ENCODE results near the gene HOOK1. TPM values are rescaled to one million over a fixed set of nuclear protein-coding genes. Genes with fewer than 3 reads are reported as not detected.

HOOK1 gene
- total and polyA plus RNA-seq, 2 of the 13 experiments (the other 11 are each of a cell fraction or from before 2014, with no cell fraction given), result 11.3 to 24.2 TPM

DNA sequence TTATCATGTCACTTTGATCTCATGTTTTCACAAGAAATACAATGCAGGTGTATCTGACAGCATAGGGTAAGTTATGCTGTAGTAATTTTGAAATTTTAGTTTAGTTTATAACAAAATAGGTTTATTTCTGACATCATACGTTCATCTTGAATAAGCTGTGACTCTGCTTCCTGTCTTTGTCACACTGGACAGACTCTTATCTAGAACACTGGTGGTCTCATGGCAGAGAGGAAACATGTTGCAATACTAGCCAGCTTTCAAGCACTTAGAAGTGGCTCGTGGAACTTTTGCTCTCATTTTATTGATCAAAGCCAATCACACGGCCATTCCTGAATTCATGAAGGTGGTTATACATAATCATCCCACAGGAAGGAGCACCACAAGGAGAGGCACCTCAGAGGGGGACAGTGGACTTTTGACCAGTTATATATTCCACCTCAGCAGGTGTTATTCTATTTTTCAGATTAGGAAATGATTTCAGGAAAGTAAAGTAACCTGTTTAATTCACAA, 65.3 kb downstream of the HOOK1 start:
- H3K27me3 ChIP-seq (ENCODE audit: control insufficient read depth in 1 of 2, insufficient read depth in 2 of 2, low read length in 2 of 2), result no peaks in the 10 kb centered on the region
- peak; percentile 47 for ATAC-seq
- H4K20me1 ChIP-seq (ENCODE audit: insufficient read depth, low read length), result no peaks in the 10 kb centered on the region
- no peaks in the 10 kb centered on the region for H3K79me2 ChIP-seq (ENCODE audit: insufficient read depth, low read length)
- CTCF ChIA-PET (ENCODE audit: low intra/inter-chr PET ratio, low total read pairs), result interaction anchor here (2.6 kb wide), 1 partner anchor 67 kb away, joined by 27 read pairs; no protein-coding TSS in a partner anchor
- no peak for FAIRE-seq
- no peak overlapping the region for H3K4me3 ChIP-seq (replicated peaks in 1 of 3; ENCODE audit: insufficient read depth in 1 of 3, low read depth in 2 of 3, low read length in 3 of 3)
- in situ Hi-C loops (cut with HindIII; ENCODE audit: extremely low pct_ligation_motif_present, low pct_unique_long_range_greater_than_20kb), result loop anchor here (5.0 kb wide), 1 partner anchor 67 kb away; no protein-coding TSS in a partner anchor
- no peak overlapping the region for H3K9ac ChIP-seq (ENCODE audit: insufficient read depth, low read depth, low read length)
- POLR2A ChIA-PET, result no interaction called here
- no peak overlapping the region for H3K4me2 ChIP-seq (ENCODE audit: low read depth, low read length)
- H3K4me1 ChIP-seq (ENCODE audit: insufficient read depth, low read length), result peaks cover 9% of the 10 kb centered on the region
- intact Hi-C loops (cut with micrococcal nuclease; ENCODE audit: unreplicated experiment), result loop anchor here (1.0 kb wide), 1 partner anchor 67 kb away; no protein-coding TSS in a partner anchor
- H3K36me3 ChIP-seq (replicated peaks in 1 of 2; ENCODE audit: control insufficient read depth in 1 of 2, insufficient read depth in 2 of 2, low read length in 2 of 2), result no peaks in the 10 kb centered on the region
- 0 out of 2 replicates have a peak, but pooled peaks have one; percentile 4 for TF ChIP-seq CEBPB (IDR thresholded peaks at IDR 0.05; ENCODE audit: borderline replicate concordance, low read depth, low read length)
- no peak for TF ChIP-seq POLR2AphosphoS2 (IDR thresholded peaks at IDR 0.05; ENCODE audit: low read depth, low read length)
- TF ChIP-seq, protein P1, sequence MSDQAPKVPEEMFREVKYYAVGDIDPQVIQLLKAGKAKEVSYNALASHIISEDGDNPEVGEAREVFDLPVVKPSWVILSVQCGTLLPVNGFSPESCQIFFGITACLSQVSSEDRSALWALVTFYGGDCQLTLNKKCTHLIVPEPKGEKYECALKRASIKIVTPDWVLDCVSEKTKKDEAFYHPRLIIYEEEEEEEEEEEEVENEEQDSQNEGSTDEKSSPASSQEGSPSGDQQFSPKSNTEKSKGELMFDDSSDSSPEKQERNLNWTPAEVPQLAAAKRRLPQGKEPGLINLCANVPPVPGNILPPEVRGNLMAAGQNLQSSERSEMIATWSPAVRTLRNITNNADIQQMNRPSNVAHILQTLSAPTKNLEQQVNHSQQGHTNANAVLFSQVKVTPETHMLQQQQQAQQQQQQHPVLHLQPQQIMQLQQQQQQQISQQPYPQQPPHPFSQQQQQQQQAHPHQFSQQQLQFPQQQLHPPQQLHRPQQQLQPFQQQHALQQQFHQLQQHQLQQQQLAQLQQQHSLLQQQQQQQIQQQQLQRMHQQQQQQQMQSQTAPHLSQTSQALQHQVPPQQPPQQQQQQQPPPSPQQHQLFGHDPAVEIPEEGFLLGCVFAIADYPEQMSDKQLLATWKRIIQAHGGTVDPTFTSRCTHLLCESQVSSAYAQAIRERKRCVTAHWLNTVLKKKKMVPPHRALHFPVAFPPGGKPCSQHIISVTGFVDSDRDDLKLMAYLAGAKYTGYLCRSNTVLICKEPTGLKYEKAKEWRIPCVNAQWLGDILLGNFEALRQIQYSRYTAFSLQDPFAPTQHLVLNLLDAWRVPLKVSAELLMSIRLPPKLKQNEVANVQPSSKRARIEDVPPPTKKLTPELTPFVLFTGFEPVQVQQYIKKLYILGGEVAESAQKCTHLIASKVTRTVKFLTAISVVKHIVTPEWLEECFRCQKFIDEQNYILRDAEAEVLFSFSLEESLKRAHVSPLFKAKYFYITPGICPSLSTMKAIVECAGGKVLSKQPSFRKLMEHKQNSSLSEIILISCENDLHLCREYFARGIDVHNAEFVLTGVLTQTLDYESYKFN (CRISPR knock-in tag; conservative IDR thresholded peaks at IDR 0.05), result 0 out of 2 replicates have a peak, but pooled peaks have one; percentile 27
- no peaks in the 10 kb centered on the region for H3K9me3 ChIP-seq (ENCODE audit: low read length)
- no peak overlapping the region for H3K27ac ChIP-seq (ENCODE audit: extremely low read length, insufficient read depth, low read length)
- H2AFZ ChIP-seq (ENCODE audit: low read length), result no peak overlapping the region
- WGBS (ENCODE audit: low lambda C conversion rate), result 45% methylated on average over 3 of the region's 3 CpGs
- DNase-seq (ENCODE audit: low spot score), result no peak
- no TSS peak for BruUV-seq (replicated peaks)

DNA sequence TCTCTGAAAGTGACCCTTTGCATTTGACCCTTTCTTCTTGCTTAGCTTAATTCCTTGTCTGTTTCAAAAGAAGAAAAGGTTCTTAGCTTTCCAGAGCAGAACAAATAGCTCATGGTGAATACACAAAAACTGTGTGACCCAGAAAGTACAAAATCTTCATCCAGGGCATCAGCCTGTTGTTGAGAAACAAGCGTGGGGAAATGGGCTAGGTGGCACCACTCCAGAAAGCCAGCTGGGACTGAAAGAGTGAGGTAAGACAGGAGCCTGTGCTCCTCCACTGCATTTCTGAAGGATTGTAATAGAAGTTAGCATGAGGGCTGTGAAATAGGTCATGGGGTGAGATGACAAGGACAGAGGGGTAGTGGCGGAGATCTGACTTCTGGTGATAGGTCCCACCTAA, 66.0 kb downstream of the HOOK1 start:
- H3K9me3 ChIP-seq (ENCODE audit: low read length), result no peaks in the 10 kb centered on the region
- H3K9ac ChIP-seq (ENCODE audit: insufficient read depth, low read depth, low read length), result no peak overlapping the region
- in situ Hi-C loops (cut with HindIII; ENCODE audit: extremely low pct_ligation_motif_present, low pct_unique_long_range_greater_than_20kb), result no loop called here
- FAIRE-seq (no peak), ATAC-seq (no peak), DNase-seq (ENCODE audit: low spot score) (no peak)
- intact Hi-C loops (cut with micrococcal nuclease; ENCODE audit: unreplicated experiment), result no loop called here
- no peaks in the 10 kb centered on the region for H4K20me1 ChIP-seq (ENCODE audit: insufficient read depth, low read length)
- TF ChIP-seq CCDC6 (CRISPR knock-in tag; IDR thresholded peaks at IDR 0.05) (no peak), SSRP1 (CRISPR knock-in tag; IDR thresholded peaks at IDR 0.05) (no peak), GFI1 (CRISPR knock-in tag; IDR thresholded peaks at IDR 0.05; ENCODE audit: borderline replicate concordance) (no peak), RNF2 (conservative IDR thresholded peaks at IDR 0.05; ENCODE audit: low read depth) (no peak)
- H3K27ac ChIP-seq (ENCODE audit: extremely low read length, insufficient read depth, low read length), result no peak overlapping the region
- H3K4me2 ChIP-seq (ENCODE audit: low read depth, low read length), result no peak overlapping the region
- no peaks in the 10 kb centered on the region for H3K79me2 ChIP-seq (ENCODE audit: insufficient read depth, low read length)
- CTCF ChIA-PET (ENCODE audit: low intra/inter-chr PET ratio, low total read pairs), result no interaction called here
- POLR2A ChIA-PET, result no interaction called here
- no peak overlapping the region for H2AFZ ChIP-seq (ENCODE audit: low read length)
- no TSS peak for BruUV-seq (replicated peaks)
- 95% methylated on average over 2 of the region's 2 CpGs for WGBS (ENCODE audit: low lambda C conversion rate)
- H3K36me3 ChIP-seq (replicated peaks in 1 of 2; ENCODE audit: control insufficient read depth in 1 of 2, insufficient read depth in 2 of 2, low read length in 2 of 2), result no peaks in the 10 kb centered on the region
- H3K4me1 ChIP-seq (ENCODE audit: insufficient read depth, low read length), result peaks cover 9% of the 10 kb centered on the region
- no peaks in the 10 kb centered on the region for H3K27me3 ChIP-seq (ENCODE audit: control insufficient read depth in 1 of 2, insufficient read depth in 2 of 2, low read length in 2 of 2)
- no peak overlapping the region for H3K4me3 ChIP-seq (replicated peaks in 1 of 3; ENCODE audit: insufficient read depth in 1 of 3, low read depth in 2 of 3, low read length in 3 of 3)

Data from HepG2 (cell line).